ENCODE data around the gene LHFPL4.
A peak's percentile ranks its signal among the peaks of the same experiment; 100 is the strongest.
"Not testable (repeated sequence)": the region's sequence is repeated elsewhere in the genome, so short reads cannot be mapped to it uniquely, and the experiment has no call there.

LHFPL4 gene

GRCh38 chr3:9534429-9534828 is 19.2 kb downstream of the LHFPL4 start:
- DNase-seq = no peak

GRCh38 chr3:9525078-9525477 is 28.5 kb downstream of the LHFPL4 start:
- no peak for DNase-seq

GRCh38 chr3:9514956-9515355 is 38.7 kb downstream of the LHFPL4 start:
- DNase-seq = no peak

- no peak for DNase-seq
Observed at GRCh38 chr3:9514306-9514705, 39.3 kb downstream of the LHFPL4 start.

- DNase-seq = no peak
Observed at GRCh38 chr3:9512456-9513045, 41.1 kb downstream of the LHFPL4 start.

- DNase-seq = no peak
Observed at GRCh38 chr3:9508781-9509180, 44.8 kb downstream of the LHFPL4 start.

- no peak for DNase-seq
Observed at GRCh38 chr3:9507586-9508578, 45.7 kb downstream of the LHFPL4 start.

GRCh38 chr3:9503283-9503682 is 50.3 kb downstream of the LHFPL4 start:
- DNase-seq = peak; percentile 52

- no peak for DNase-seq
Observed at GRCh38 chr3:9501226-9501625, 52.4 kb downstream of the LHFPL4 start.

- DNase-seq = peak; percentile 47
Observed at GRCh38 chr3:9500108-9501050, 53.2 kb downstream of the LHFPL4 start.

GRCh38 chr3:9499455-9500107 is 54.0 kb downstream of the LHFPL4 start:
- DNase-seq = no peak

- DNase-seq = no peak
Observed at GRCh38 chr3:9498781-9499180, 54.8 kb downstream of the LHFPL4 start.

GRCh38 chr3:9497821-9498565 is 55.6 kb downstream of the LHFPL4 start:
- DNase-seq = peak; percentile 29

- DNase-seq = no peak
Observed at GRCh38 chr3:9496893-9497292, 56.7 kb downstream of the LHFPL4 start.

GRCh38 chr3:9494036-9494435 is 59.6 kb downstream of the LHFPL4 start:
- not testable (repeated sequence) for DNase-seq

GRCh38 chr3:9491506-9491905 is 62.1 kb downstream of the LHFPL4 start:
- DNase-seq = no peak

GRCh38 chr3:9485248-9485647 is 68.4 kb downstream of the LHFPL4 start:
- no peak for DNase-seq

GRCh38 chr3:9480265-9480664 is 73.4 kb downstream of the LHFPL4 start:
- DNase-seq = no peak

- no peak for DNase-seq
Observed at GRCh38 chr3:9476935-9477334, 76.7 kb downstream of the LHFPL4 start.

GRCh38 chr3:9474482-9474881 is 79.1 kb downstream of the LHFPL4 start:
- no peak for DNase-seq

- peak; percentile 9 for DNase-seq
Observed at GRCh38 chr3:9473496-9474065, 80.0 kb downstream of the LHFPL4 start.
